ENCODE data around the gene NADSYN1. TPM values are rescaled to one million over a fixed set of nuclear protein-coding genes. Genes with fewer than 3 reads are reported as not detected.
"Not testable (repeated sequence)": the region's sequence is repeated elsewhere in the genome, so short reads cannot be mapped to it uniquely, and the experiment has no call there.

NADSYN1 gene
- total and polyA plus RNA-seq, 10 donors = 68.4 to 137 (median 105) TPM

GRCh38 chr11:71418643-71419042, 34.4 kb upstream of the NADSYN1 start:
- Histone ChIP-seq H3K36me3 (no peaks in the 10 kb centered on the region), H3K9me3 (no peaks in the 10 kb centered on the region), H3K4me1 (peaks cover 0 to 32% (median 12%) of the 10 kb centered on the region in 6 donors), H3K27ac (no peak overlapping the region), H3K4me3 (no peak overlapping the region), H3K27me3 (replicated peaks in 1 of 7) (no peaks in the 10 kb centered on the region)
- intact Hi-C loops (cut with DNase I; ENCODE audit: low total_unique reads) = no loop called here
- no peak for TF ChIP-seq CTCF (IDR thresholded peaks at IDR 0.05 in 8 of 11, conservative IDR thresholded peaks at IDR 0.05 in 3 of 11)
- DNase-seq = no peak
- WGBS, 5 donors = 58 to 73% (median 70%) methylated on average over 7 to 8 of the region's 8 CpGs

GRCh38 chr11:71420455-71421241, 32.4 kb upstream of the NADSYN1 start:
- WGBS, 5 donors = 64 to 70% (median 66%) methylated on average over 16 of the region's 16 CpGs
- no peak overlapping the region for H3K4me3 ChIP-seq
- no peak for TF ChIP-seq POLR2A (IDR thresholded peaks at IDR 0.05)
- peak; percentile 30 to 71 (median 64) for TF ChIP-seq CTCF (IDR thresholded peaks at IDR 0.05 in 8 of 11, conservative IDR thresholded peaks at IDR 0.05 in 3 of 11)
- no peak for DNase-seq
- no peaks in the 10 kb centered on the region for H3K27me3 ChIP-seq (replicated peaks in 1 of 7)
- intact Hi-C loops (cut with DNase I; ENCODE audit: low total_unique reads) = no loop called here
- H3K36me3 ChIP-seq = no peaks in the 10 kb centered on the region
- no peaks in the 10 kb centered on the region for H3K9me3 ChIP-seq
- H3K27ac ChIP-seq = no peak overlapping the region
- H3K4me1 ChIP-seq = peaks cover 0 to 33% (median 12%) of the 10 kb centered on the region in 6 donors

- TF ChIP-seq POLR2AphosphoS5 (IDR thresholded peaks at IDR 0.05) = no peak
- TF ChIP-seq POLR2A (IDR thresholded peaks at IDR 0.05) = no peak
- no peak for TF ChIP-seq CTCF (IDR thresholded peaks at IDR 0.05 in 8 of 11, conservative IDR thresholded peaks at IDR 0.05 in 3 of 11)
- WGBS, 5 donors = 73 to 81% (median 75%) methylated on average over 12 of the region's 12 CpGs
- DNase-seq = no peak
- H3K27ac ChIP-seq = no peak overlapping the region
- H3K9me3 ChIP-seq = no peaks in the 10 kb centered on the region
- H3K4me3 ChIP-seq = no peak overlapping the region
- H3K4me1 ChIP-seq = peaks cover 0 to 33% (median 12%) of the 10 kb centered on the region in 6 donors
- H3K27me3 ChIP-seq (replicated peaks in 1 of 7) = no peaks in the 10 kb centered on the region
- H3K36me3 ChIP-seq = no peaks in the 10 kb centered on the region
- intact Hi-C loops (cut with DNase I; ENCODE audit: low total_unique reads) = no loop called here
These were observed 31.5 kb upstream of the NADSYN1 start for GRCh38 chr11:71421392-71421950.

- H3K4me1 ChIP-seq = peaks cover 0 to 33% (median 12%) of the 10 kb centered on the region in 6 donors
- 89 to 98% (median 95%) methylated on average over 3 of the region's 3 CpGs for WGBS, 5 donors
- intact Hi-C loops (cut with DNase I; ENCODE audit: low total_unique reads); DNase-seq; H3K36me3 ChIP-seq; H3K27me3 ChIP-seq (replicated peaks in 1 of 7); H3K9me3 ChIP-seq; H3K4me3 ChIP-seq; H3K27ac ChIP-seq: not testable (repeated sequence)
These were observed 30.7 kb upstream of the NADSYN1 start for GRCh38 chr11:71422318-71422717.

Data from spleen (tissue), 11 donors.